Uterus (tissue), 4 donors: ENCODE measurements around the gene ATXN2. TPM values are rescaled to one million over a fixed set of nuclear protein-coding genes. Genes with fewer than 3 reads are reported as not detected.
"Not testable (repeated sequence)": the region's sequence is repeated elsewhere in the genome, so short reads cannot be mapped to it uniquely, and the experiment has no call there.

ENCODE experiments used
- DNase-seq, 2 donors: peaks; one replicate each; pipeline ENCODE4 v3.0.0-alpha.2; 2019 to 2020
- H3K27ac ChIP-seq, 2 donors: fragments of 200-600 bp; sonication (generic); 1 replicate in 1 of 2; 2 replicates in 1 of 2; pipeline ENCODE4 v1.5.1; 2016 to 2018
- H3K27me3 ChIP-seq, 2 donors: fragments of 200-600 bp; sonication (generic); one replicate each; pipeline ENCODE4 v1.5.1; 2018 to 2019; ENCODE audit warnings: control low read depth in 1 of 2
- H3K36me3 ChIP-seq, 2 donors: fragments of 200-600 bp; sonication (generic); one replicate each; pipeline ENCODE4 v1.5.1; 2019; ENCODE audit warnings: control low read depth in 1 of 2
- H3K4me1 ChIP-seq, 2 donors: fragments of 200-600 bp; sonication (generic); one replicate each; pipeline ENCODE4 v1.5.1; 2018 to 2019; ENCODE audit warnings: control low read depth in 1 of 2
- H3K4me3 ChIP-seq, 2 donors: fragments of 200-600 bp; sonication (generic); 1 replicate in 1 of 2; 2 replicates in 1 of 2; pipeline ENCODE4 v1.5.1; 2018 to 2019; ENCODE audit warnings: mild to moderate bottlenecking in 1 of 2
- H3K9me3 ChIP-seq, 2 donors: fragments of 200-600 bp; sonication (generic); one replicate each; pipeline ENCODE4 v1.5.1; 2019; ENCODE audit warnings: control low read depth in 1 of 2
- CTCF ChIP-seq, 4 experiments: fragments of 200-600 bp in 2 of 4; fragments of 450-650 bp in 2 of 4; sonication (generic) in 2 of 4; IDR thresholded peaks; one replicate each; pipeline ENCODE4 v1.5.1; 2016 to 2019; ENCODE audit warnings: antibody characterized with exemption in 4 of 4, mild to moderate bottlenecking in 2 of 4, moderate library complexity in 1 of 4
- POLR2A ChIP-seq, 2 donors: fragments of 450-650 bp; IDR thresholded peaks; one replicate each; pipeline ENCODE4 v1.6.1; 2016; ENCODE audit warnings: antibody characterized with exemption in 2 of 2, mild to moderate bottlenecking in 1 of 2, moderate library complexity in 1 of 2
- intact Hi-C: fragments of 100-400 bp; cut with DNase I; formaldehyde crosslinking; loops from one replicate; pipeline ENCODE4 v1.15.1; 2023; ENCODE audit warnings: low total_unique reads
- total RNA-seq, 4 donors: library from RNA; depleted of rRNA in 3 of 4; stranded (reverse); fragments of >200 nt in 3 of 4; gene quantifications; one replicate each; pipeline versions ENCODE4 v1.1.0 to v1.2.4, GENCODE V29; 2014 to 2023
- donor health status: DM: yes; HTN: yes; CAD: no.

Gene ATXN2
- total RNA-seq, 4 donors from 2014 or later, result 37.1 to 112 (median 66.0) TPM

- TF ChIP-seq CTCF (IDR thresholded peaks at IDR 0.05) (peak in 1 of 4 experiments; percentile 2), POLR2A (IDR thresholded peaks at IDR 0.05) (peak in 1 of 2 donors; percentile 71)
- H3K4me3 ChIP-seq, result peak overlapping the region; percentile 85 to 96
- no peaks in the 10 kb centered on the region for H3K27me3 ChIP-seq
- no peaks in the 10 kb centered on the region for H3K9me3 ChIP-seq
- H3K4me1 ChIP-seq, result no peaks in the 10 kb centered on the region
- H3K27ac ChIP-seq, result peak overlapping the region; percentile 97 to 98
- DNase-seq, result peak; percentile 90 to 91
- H3K36me3 ChIP-seq, result no peaks in the 10 kb centered on the region
- intact Hi-C loops, result no loop called here
Measured at GRCh38 chr12:111599453-111600204, 514 bp upstream of the ATXN2 start.

- TF ChIP-seq CTCF (IDR thresholded peaks at IDR 0.05) (no peak), POLR2A (IDR thresholded peaks at IDR 0.05) (no peak)
- Histone ChIP-seq H3K4me3 (peak overlapping the region; percentile 85 to 96), H3K27me3 (no peaks in the 10 kb centered on the region), H3K4me1 (no peaks in the 10 kb centered on the region), H3K27ac (peak overlapping the region; percentile 97 to 98), H3K36me3 (no peaks in the 10 kb centered on the region), H3K9me3 (no peaks in the 10 kb centered on the region)
- DNase-seq, result peak; percentile 41 to 59
- intact Hi-C loops, result no loop called here
Measured at GRCh38 chr12:111597831-111598636, 1.1 kb downstream of the ATXN2 start.

GRCh38 chr12:111596985-111597830 lies 1.9 kb downstream of the ATXN2 start:
- peak overlapping the region; percentile 97 to 98 for H3K27ac ChIP-seq
- no peak for TF ChIP-seq POLR2A (IDR thresholded peaks at IDR 0.05)
- TF ChIP-seq CTCF (IDR thresholded peaks at IDR 0.05), result no peak
- H3K4me3 ChIP-seq, result peak overlapping the region; percentile 85 to 96
- H3K4me1 ChIP-seq, result no peaks in the 10 kb centered on the region
- DNase-seq, result peak; percentile 29 to 35
- H3K9me3 ChIP-seq, result no peaks in the 10 kb centered on the region
- H3K36me3 ChIP-seq, result no peaks in the 10 kb centered on the region
- intact Hi-C loops, result no loop called here
- H3K27me3 ChIP-seq, result no peaks in the 10 kb centered on the region

- intact Hi-C loops, H3K9me3 ChIP-seq, H3K27me3 ChIP-seq, DNase-seq, H3K4me3 ChIP-seq, H3K36me3 ChIP-seq, H3K4me1 ChIP-seq: not testable (repeated sequence)
- peak overlapping the region in 1 of 2 donors; percentile 29 for H3K27ac ChIP-seq
Measured at GRCh38 chr12:111595341-111595835, 3.7 kb downstream of the ATXN2 start.

GRCh38 chr12:111591399-111592010 lies 7.6 kb downstream of the ATXN2 start:
- H3K4me3 ChIP-seq, H3K27ac ChIP-seq, H3K9me3 ChIP-seq, H3K4me1 ChIP-seq, H3K27me3 ChIP-seq, DNase-seq, H3K36me3 ChIP-seq, intact Hi-C loops: not testable (repeated sequence)
